ELF-1 (cell line): ENCODE data around the gene UBE2N.
"Not testable (repeated sequence)": the region's sequence is repeated elsewhere in the genome, so short reads cannot be mapped to it uniquely, and the experiment has no call there.

Experiments
- DNase-seq: peaks from one replicate; pipeline ENCODE4 v3.0.0-alpha.2; 2016; ENCODE audit warnings: low read depth, low spot score

The UBE2N gene

GRCh38 chr12:93411060-93411459 lies 30.7 kb downstream of the UBE2N start:
- DNase-seq = not testable (repeated sequence)

GRCh38 chr12:93409343-93410187 lies 32.2 kb downstream of the UBE2N start:
- not testable (repeated sequence) for DNase-seq

GRCh38 chr12:93408813-93409212 lies 32.9 kb downstream of the UBE2N start:
- DNase-seq = no peak

GRCh38 chr12:93407963-93408283 lies 33.8 kb downstream of the UBE2N start:
- no peak for DNase-seq

GRCh38 chr12:93407054-93407962 lies 34.4 kb downstream of the UBE2N start:
- no peak for DNase-seq

- DNase-seq = no peak
Observed at GRCh38 chr12:93404961-93405849, 36.5 kb downstream of the UBE2N start.

- DNase-seq = no peak
Observed at GRCh38 chr12:93403988-93404803, 37.6 kb downstream of the UBE2N start.

- no peak for DNase-seq
Observed at GRCh38 chr12:93402333-93403311, 39.1 kb downstream of the UBE2N start.

GRCh38 chr12:93399183-93399863 lies 42.4 kb downstream of the UBE2N start:
- not testable (repeated sequence) for DNase-seq

GRCh38 chr12:93397412-93397811 lies 44.3 kb downstream of the UBE2N start:
- DNase-seq = no peak

- DNase-seq = no peak
Observed at GRCh38 chr12:93393425-93393824, 48.3 kb downstream of the UBE2N start.

GRCh38 chr12:93390549-93391297 lies 51.0 kb downstream of the UBE2N start:
- DNase-seq = no peak

- no peak for DNase-seq
Observed at GRCh38 chr12:93390031-93390430, 51.7 kb downstream of the UBE2N start.

- DNase-seq = no peak
Observed at GRCh38 chr12:93387780-93388179, 54.0 kb downstream of the UBE2N start.

GRCh38 chr12:93381976-93382437 lies 59.7 kb downstream of the UBE2N start:
- DNase-seq = not testable (repeated sequence)

GRCh38 chr12:93381161-93381975 lies 60.4 kb downstream of the UBE2N start:
- no peak for DNase-seq

GRCh38 chr12:93380480-93381121 lies 61.1 kb downstream of the UBE2N start:
- DNase-seq = no peak
